ENCODE measurements around the gene LRRC41.
A peak's percentile ranks its signal among the peaks of the same experiment; 100 is the strongest.

The LRRC41 gene

DNA sequence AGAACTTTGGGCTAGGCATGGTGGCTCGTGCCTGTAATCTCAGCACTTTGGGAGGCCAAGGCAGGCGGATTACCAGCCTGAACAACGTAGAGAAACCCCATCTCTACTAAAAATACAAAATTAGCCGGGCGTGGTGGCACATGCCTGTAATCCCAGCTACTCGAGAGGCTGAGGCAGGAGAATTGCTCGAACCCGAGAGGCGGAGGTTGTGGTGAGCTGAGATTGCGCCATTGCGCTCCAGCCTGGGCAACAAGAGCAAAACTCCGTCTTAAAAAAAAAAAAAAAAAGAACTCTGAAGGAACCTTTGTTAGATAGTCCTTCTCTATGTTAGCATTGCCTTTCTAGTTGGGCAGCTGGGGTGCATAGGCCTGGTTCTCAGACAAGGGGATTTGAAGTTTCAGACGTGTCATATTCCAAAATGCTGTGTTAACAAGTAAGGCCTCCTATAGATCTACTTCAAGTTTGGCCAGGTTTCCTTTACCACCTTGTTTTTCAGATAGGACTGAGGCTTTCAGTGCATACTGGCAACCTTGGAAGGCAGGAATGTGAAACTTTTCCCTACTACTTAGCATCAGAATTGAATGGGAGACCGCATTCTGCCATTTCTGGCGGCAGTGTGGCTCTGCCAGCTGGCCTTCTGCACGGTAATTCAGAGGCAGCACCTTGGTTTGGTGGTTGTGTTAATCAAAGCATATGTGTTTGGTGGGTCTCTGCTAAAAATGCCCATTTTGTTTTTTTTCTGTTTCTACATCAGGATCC, 6.2 kb upstream of the LRRC41 start:
- Mint-ChIP-seq H3K27me3 (no peaks in the 10 kb centered on the region), H3K4me3 (no peak overlapping the region), H3K27ac (no peak overlapping the region), H3K4me1 (ENCODE audit: low read depth) (peaks cover 20% of the 10 kb centered on the region), H3K9me3 (ENCODE audit: low read depth) (no peaks in the 10 kb centered on the region), H3K36me3 (peaks cover 7% of the 10 kb centered on the region)

- H3K4me3 Mint-ChIP-seq, result peak overlapping the region; percentile 76
- no peak overlapping the region for H3K27ac Mint-ChIP-seq
- peaks cover 29% of the 10 kb centered on the region for H3K4me1 Mint-ChIP-seq (ENCODE audit: low read depth)
- no peaks in the 10 kb centered on the region for H3K27me3 Mint-ChIP-seq
- no peaks in the 10 kb centered on the region for H3K9me3 Mint-ChIP-seq (ENCODE audit: low read depth)
- peaks cover 3% of the 10 kb centered on the region for H3K36me3 Mint-ChIP-seq
Measured at GRCh38 chr1:46306159-46306530, 2.7 kb upstream of the LRRC41 start.

GRCh38 chr1:46303872-46304326, 483 bp upstream of the LRRC41 start:
- H3K4me1 Mint-ChIP-seq (ENCODE audit: low read depth), result peaks cover 39% of the 10 kb centered on the region
- peak overlapping the region; percentile 98 for H3K27ac Mint-ChIP-seq
- no peaks in the 10 kb centered on the region for H3K9me3 Mint-ChIP-seq (ENCODE audit: low read depth)
- no peaks in the 10 kb centered on the region for H3K36me3 Mint-ChIP-seq
- peak overlapping the region; percentile 99 for H3K4me3 Mint-ChIP-seq
- no peaks in the 10 kb centered on the region for H3K27me3 Mint-ChIP-seq

GRCh38 chr1:46302641-46303037, 777 bp downstream of the LRRC41 start:
- peak overlapping the region; percentile 99 for H3K4me3 Mint-ChIP-seq
- peak overlapping the region; percentile 86 for H3K27ac Mint-ChIP-seq
- no peaks in the 10 kb centered on the region for H3K36me3 Mint-ChIP-seq
- peaks cover 33% of the 10 kb centered on the region for H3K4me1 Mint-ChIP-seq (ENCODE audit: low read depth)
- H3K9me3 Mint-ChIP-seq (ENCODE audit: low read depth), result no peaks in the 10 kb centered on the region
- no peaks in the 10 kb centered on the region for H3K27me3 Mint-ChIP-seq

DNA sequence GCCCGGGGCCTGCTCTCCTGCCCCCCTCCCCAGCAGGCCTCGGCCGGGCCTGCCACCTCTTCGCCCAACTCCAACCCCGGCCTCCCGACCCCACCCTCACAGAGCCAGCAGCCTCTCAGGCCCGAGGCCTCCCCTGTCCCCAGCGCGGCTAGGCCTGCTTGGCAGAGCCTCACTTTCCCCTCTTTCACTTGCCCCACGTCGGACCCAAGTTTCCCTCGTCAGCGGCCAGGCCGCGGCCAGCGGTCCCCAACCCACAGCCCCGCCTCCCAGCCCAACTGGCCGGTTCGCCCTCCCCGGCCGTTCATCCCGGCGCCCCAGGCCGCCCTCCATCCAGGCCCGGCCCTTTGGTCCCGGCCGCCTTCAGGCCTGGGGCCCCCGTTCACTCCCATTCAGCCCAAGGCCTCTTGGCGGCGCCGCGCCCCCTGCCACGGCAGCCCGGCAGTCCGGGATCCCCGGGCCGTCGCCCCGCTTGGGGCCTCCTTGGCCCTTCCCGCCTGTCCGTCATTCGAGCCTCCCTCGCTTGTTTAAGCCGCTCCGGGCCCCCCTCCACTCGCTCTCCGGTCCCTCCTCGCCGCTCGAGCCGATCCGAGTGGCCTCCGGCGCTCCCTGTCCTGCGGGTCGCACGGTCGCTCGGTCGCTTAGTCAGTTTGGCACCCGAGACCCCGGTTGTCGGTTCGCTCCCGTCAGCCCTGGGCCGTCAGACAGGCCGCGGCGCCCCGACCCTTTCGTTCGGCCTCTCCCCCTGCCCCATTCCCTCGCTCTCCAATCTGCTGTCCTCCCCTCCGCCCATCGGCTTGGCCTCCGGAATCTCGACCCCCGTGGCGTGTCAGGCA, 1.4 kb downstream of the LRRC41 start:
- Mint-ChIP-seq H3K9me3 (ENCODE audit: low read depth) (no peaks in the 10 kb centered on the region), H3K4me1 (ENCODE audit: low read depth) (peaks cover 27% of the 10 kb centered on the region), H3K36me3 (no peaks in the 10 kb centered on the region), H3K4me3 (peak overlapping the region; percentile 99), H3K27me3 (no peaks in the 10 kb centered on the region), H3K27ac (peak overlapping the region; percentile 86)

- Mint-ChIP-seq H3K4me3 (peak overlapping the region; percentile 99), H3K27ac (peak overlapping the region; percentile 58), H3K36me3 (no peaks in the 10 kb centered on the region), H3K27me3 (no peaks in the 10 kb centered on the region), H3K4me1 (ENCODE audit: low read depth) (peaks cover 27% of the 10 kb centered on the region), H3K9me3 (ENCODE audit: low read depth) (no peaks in the 10 kb centered on the region)
Measured at GRCh38 chr1:46301406-46301807, 2.0 kb downstream of the LRRC41 start.

- H3K4me3 Mint-ChIP-seq, result peak overlapping the region; percentile 99
- no peaks in the 10 kb centered on the region for H3K36me3 Mint-ChIP-seq
- no peaks in the 10 kb centered on the region for H3K27me3 Mint-ChIP-seq
- H3K27ac Mint-ChIP-seq, result peak overlapping the region; percentile 58
- H3K4me1 Mint-ChIP-seq (ENCODE audit: low read depth), result peaks cover 23% of the 10 kb centered on the region
- no peaks in the 10 kb centered on the region for H3K9me3 Mint-ChIP-seq (ENCODE audit: low read depth)
Measured at GRCh38 chr1:46300673-46301405, 2.6 kb downstream of the LRRC41 start.

GRCh38 chr1:46298387-46298786, 5.0 kb downstream of the LRRC41 start:
- H3K27me3 Mint-ChIP-seq, result no peaks in the 10 kb centered on the region
- H3K4me3 Mint-ChIP-seq, result no peak overlapping the region
- H3K27ac Mint-ChIP-seq, result no peak overlapping the region
- H3K36me3 Mint-ChIP-seq, result peaks cover 3% of the 10 kb centered on the region
- peaks cover 14% of the 10 kb centered on the region for H3K4me1 Mint-ChIP-seq (ENCODE audit: low read depth)
- H3K9me3 Mint-ChIP-seq (ENCODE audit: low read depth), result no peaks in the 10 kb centered on the region

DNA sequence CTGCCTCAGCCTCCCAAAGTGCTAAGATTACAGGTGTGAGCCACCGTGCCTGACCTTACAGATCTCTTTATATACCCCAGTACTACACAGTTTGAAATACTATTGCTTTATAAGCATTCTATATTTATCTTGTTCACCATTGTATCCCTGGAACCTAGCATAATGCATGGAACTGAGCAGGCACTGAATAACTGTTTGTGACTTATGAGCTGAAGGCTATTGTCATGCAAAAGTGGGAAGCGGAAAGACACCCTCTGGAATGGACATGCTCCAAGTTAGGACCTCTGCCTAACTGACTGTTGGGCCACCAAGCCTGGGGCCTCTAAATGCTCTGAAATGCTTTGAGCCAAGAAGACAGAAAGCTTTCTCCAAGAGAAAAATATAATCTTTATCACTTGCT, 8.1 kb downstream of the LRRC41 start:
- no peaks in the 10 kb centered on the region for H3K9me3 Mint-ChIP-seq (ENCODE audit: low read depth)
- H3K4me1 Mint-ChIP-seq (ENCODE audit: low read depth), result peaks cover 1% of the 10 kb centered on the region
- no peak overlapping the region for H3K4me3 Mint-ChIP-seq
- no peaks in the 10 kb centered on the region for H3K27me3 Mint-ChIP-seq
- no peak overlapping the region for H3K27ac Mint-ChIP-seq
- peaks cover 3% of the 10 kb centered on the region for H3K36me3 Mint-ChIP-seq

- Mint-ChIP-seq H3K9me3 (ENCODE audit: low read depth) (no peaks in the 10 kb centered on the region), H3K27me3 (no peaks in the 10 kb centered on the region), H3K4me3 (no peak overlapping the region), H3K4me1 (ENCODE audit: low read depth) (peaks cover 14% of the 10 kb centered on the region), H3K36me3 (peaks cover 3% of the 10 kb centered on the region), H3K27ac (no peak overlapping the region)
Measured at GRCh38 chr1:46289976-46290375, 13.4 kb downstream of the LRRC41 start.

GRCh38 chr1:46289134-46289494, 14.3 kb downstream of the LRRC41 start:
- H3K4me1 Mint-ChIP-seq (ENCODE audit: low read depth), result peaks cover 14% of the 10 kb centered on the region
- H3K27me3 Mint-ChIP-seq, result no peaks in the 10 kb centered on the region
- no peak overlapping the region for H3K4me3 Mint-ChIP-seq
- no peak overlapping the region for H3K27ac Mint-ChIP-seq
- no peaks in the 10 kb centered on the region for H3K9me3 Mint-ChIP-seq (ENCODE audit: low read depth)
- peaks cover 3% of the 10 kb centered on the region for H3K36me3 Mint-ChIP-seq

GRCh38 chr1:46288485-46289133, 14.8 kb downstream of the LRRC41 start:
- Mint-ChIP-seq H3K36me3 (peaks cover 3% of the 10 kb centered on the region), H3K9me3 (ENCODE audit: low read depth) (no peaks in the 10 kb centered on the region), H3K4me1 (ENCODE audit: low read depth) (peaks cover 14% of the 10 kb centered on the region), H3K27ac (no peak overlapping the region), H3K27me3 (no peaks in the 10 kb centered on the region), H3K4me3 (no peak overlapping the region)

DNA sequence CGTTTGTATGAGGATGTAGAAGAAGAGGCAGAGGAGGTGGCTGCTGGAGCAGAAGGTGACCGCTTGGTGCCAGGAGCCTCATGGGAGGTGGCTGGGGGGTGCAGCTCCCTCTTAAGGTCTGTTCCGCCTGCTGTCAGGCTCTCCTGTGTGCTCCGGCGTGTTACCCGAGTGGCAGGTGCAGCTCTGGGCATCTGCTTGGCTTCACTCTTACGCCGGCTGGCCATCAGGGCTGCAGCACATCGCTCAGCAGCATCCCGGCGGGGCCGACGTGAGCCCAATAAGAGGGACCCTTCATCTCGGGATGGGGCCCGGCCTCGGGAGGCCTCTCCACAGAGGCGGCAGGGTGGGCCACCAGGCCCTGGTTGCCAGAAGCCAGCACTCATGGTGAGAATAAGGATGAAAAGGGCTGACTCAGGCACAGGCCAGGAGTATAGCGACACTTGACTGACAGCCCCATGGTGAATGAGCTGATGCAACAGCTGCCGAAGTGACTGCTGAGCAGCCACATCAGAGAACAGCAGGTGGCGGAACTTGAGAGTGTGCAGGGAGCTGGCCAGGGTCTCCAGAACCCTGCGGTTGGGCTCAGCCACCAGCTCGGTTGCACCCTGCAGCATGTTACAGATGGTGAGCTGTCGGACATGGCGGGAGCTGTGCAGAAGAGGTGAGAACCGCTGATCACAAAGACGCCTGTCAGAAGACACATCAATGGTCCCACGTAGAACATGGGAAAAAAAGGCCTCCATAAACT, 17.5 kb downstream of the LRRC41 start:
- H3K9me3 Mint-ChIP-seq (ENCODE audit: low read depth), result no peaks in the 10 kb centered on the region
- H3K27ac Mint-ChIP-seq, result peak overlapping the region; percentile 51
- H3K36me3 Mint-ChIP-seq, result peaks cover 5% of the 10 kb centered on the region
- H3K4me1 Mint-ChIP-seq (ENCODE audit: low read depth), result peaks cover 14% of the 10 kb centered on the region
- H3K27me3 Mint-ChIP-seq, result no peaks in the 10 kb centered on the region
- no peak overlapping the region for H3K4me3 Mint-ChIP-seq

Measured in activated naive CD8-positive, alpha-beta T cell (primary cell).